Common myeloid progenitor, CD34-positive (primary cell): Measurements from ENCODE around the gene TPST1.

ENCODE experiments used
- CTCF ChIA-PET: fragments of 350-600 bp; sonication (Branson Sonifier 250); formaldehyde crosslinking; loops from one replicate; lab custom pipeline; 2021; ENCODE audit warnings: antibody characterized with exemption; lab: Charles Lee
- POLR2A ChIA-PET: fragments of 350-600 bp; sonication (Branson Sonifier 250); formaldehyde crosslinking; loops from one replicate; lab custom pipeline; 2021; ENCODE audit warnings: antibody characterized with exemption; lab: Charles Lee
- DNase-seq, 3 donors: peaks; one replicate each; pipeline versions ENCODE4 v3.0.0 to v3.0.0-alpha.2; 2013
- H3K27ac ChIP-seq, 2 experiments: 1 replicate in 1 of 2; 2 replicates in 1 of 2; pipeline ENCODE4 v1.7.0; 2013; ENCODE audit warnings: inconsistent platforms in 2 of 2, low read length in 2 of 2, mild to moderate bottlenecking in 2 of 2, low read depth in 1 of 2, moderate library complexity in 1 of 2; ENCODE audit not compliant: severe bottlenecking in 2 of 2, insufficient read depth in 1 of 2, poor library complexity in 1 of 2
- H3K27me3 ChIP-seq, 5 experiments: replicated peaks in 2 of 5; 1 replicate in 3 of 5; 2 replicates in 2 of 5; pipeline versions ENCODE4 v1.6.1 to v1.7.0; 2013; ENCODE audit warnings: low read length in 4 of 5, mild to moderate bottlenecking in 2 of 5, moderate library complexity in 2 of 5, inconsistent platforms in 1 of 5; ENCODE audit not compliant: insufficient read depth in 5 of 5, control insufficient read depth in 4 of 5
- H3K36me3 ChIP-seq, 4 experiments: 1 replicate in 2 of 4; 2 replicates in 2 of 4; pipeline versions ENCODE4 v1.6.1 to v1.7.0; 2013; ENCODE audit warnings: low read length in 3 of 4, control low read depth in 1 of 4, mild to moderate bottlenecking in 1 of 4; ENCODE audit not compliant: control insufficient read depth in 4 of 4, insufficient read depth in 4 of 4
- H3K4me1 ChIP-seq, 4 experiments: 1 replicate in 3 of 4; 2 replicates in 1 of 4; pipeline versions ENCODE4 v1.6.1 to v1.7.1; 2013; ENCODE audit warnings: low read length in 3 of 4, mild to moderate bottlenecking in 3 of 4, control low read depth in 1 of 4, inconsistent platforms in 1 of 4, moderate library complexity in 1 of 4; ENCODE audit not compliant: control insufficient read depth in 4 of 4, insufficient read depth in 4 of 4; ENCODE audit errors: control extremely low read depth in 1 of 4
- H3K4me3 ChIP-seq, 7 experiments: 1 replicate in 4 of 7; 2 replicates in 3 of 7; pipeline versions ENCODE4 v1.5.1 to v1.7.0; 2013; ENCODE audit warnings: mild to moderate bottlenecking in 7 of 7, low read length in 6 of 7, moderate library complexity in 6 of 7, inconsistent platforms in 2 of 7, low read depth in 2 of 7, control low read depth in 1 of 7; ENCODE audit not compliant: insufficient read depth in 4 of 7, control insufficient read depth in 1 of 7; ENCODE audit errors: extremely low read depth in 1 of 7
- H3K9me3 ChIP-seq, 5 experiments: 1 replicate in 4 of 5; 2 replicates in 1 of 5; pipeline versions ENCODE4 v1.6.1 to v1.7.1; 2013; ENCODE audit warnings: low read length in 4 of 5, mild to moderate bottlenecking in 2 of 5, inconsistent platforms in 1 of 5, low read depth in 1 of 5, moderate library complexity in 1 of 5; ENCODE audit not compliant: control insufficient read depth in 4 of 5, insufficient read depth in 2 of 5; ENCODE audit errors: control extremely low read depth in 1 of 5
- WGBS: methylation state at CpG from one replicate; pipeline ENCODE4 v1.1.5; 2013; ENCODE audit not compliant: insufficient coverage; 5-methylcytosine and 5-hydroxymethylcytosine counted together

TPST1 gene

DNA sequence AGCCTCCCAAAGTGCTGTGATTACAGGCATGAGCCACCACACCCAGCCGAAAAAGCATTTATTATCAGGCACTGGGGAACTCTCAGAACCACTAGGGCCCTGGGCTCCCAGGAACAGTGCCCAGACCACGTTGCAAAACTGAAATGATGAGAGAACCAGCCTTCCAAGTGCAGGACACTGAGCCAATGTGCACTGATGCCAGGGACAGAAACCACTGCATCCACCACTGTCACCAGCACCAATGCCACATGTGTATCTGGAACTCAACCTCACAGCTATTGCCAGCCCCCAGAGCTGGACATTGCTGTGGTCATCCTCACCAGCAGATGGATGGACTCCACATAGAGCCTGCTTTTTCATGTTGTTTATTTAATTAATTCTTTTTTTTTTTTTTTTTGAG, 28.2 kb upstream of the TPST1 start:
- H3K36me3 ChIP-seq = no peaks in the 10 kb centered on the region
- H3K4me3 ChIP-seq = no peak overlapping the region
- H3K27me3 ChIP-seq = no peaks in the 10 kb centered on the region
- H3K27ac ChIP-seq = no peak overlapping the region
- no peaks in the 10 kb centered on the region for H3K4me1 ChIP-seq
- CTCF ChIA-PET = no interaction called here
- POLR2A ChIA-PET = no interaction called here
- DNase-seq = no peak
- 76% methylated on average over 2 of the region's 2 CpGs for WGBS
- H3K9me3 ChIP-seq = peaks cover 0 to 2% (median 0%) of the 10 kb centered on the region in 5 experiments

DNA sequence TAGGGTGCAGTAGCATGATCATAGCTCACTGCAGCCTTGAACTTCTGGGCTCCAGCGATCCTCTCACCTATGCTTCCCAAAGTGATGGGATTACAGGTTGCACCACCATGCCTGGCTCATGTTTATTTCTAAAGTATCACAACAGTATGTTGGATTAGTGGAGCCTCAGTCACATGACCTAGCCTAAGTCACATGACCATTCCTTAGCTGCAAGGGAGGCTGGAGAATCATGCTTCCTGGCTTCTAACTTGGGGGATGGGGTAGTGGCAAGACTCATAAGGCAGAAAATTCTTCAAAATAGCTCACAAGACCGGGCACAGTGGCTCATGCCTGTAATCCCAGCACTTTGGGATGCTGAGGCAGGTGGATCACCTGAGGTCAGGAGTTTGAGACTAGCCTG, 26.9 kb upstream of the TPST1 start:
- 100% methylated on average over 1 of the region's 2 CpGs for WGBS
- no peak overlapping the region for H3K4me3 ChIP-seq
- ChIA-PET POLR2A (interaction anchor here (0.6 to 0.7 kb wide), 2 partner anchors 13 to 141 kb away, joined by 3 read pairs; no protein-coding TSS in a partner anchor), CTCF (no interaction called here)
- peak in 1 of 3 donors; percentile 9 for DNase-seq
- H3K27ac ChIP-seq = no peak overlapping the region
- no peaks in the 10 kb centered on the region for H3K36me3 ChIP-seq
- H3K4me1 ChIP-seq = no peaks in the 10 kb centered on the region
- no peaks in the 10 kb centered on the region for H3K27me3 ChIP-seq
- peaks cover 0 to 2% (median 0%) of the 10 kb centered on the region in 5 experiments for H3K9me3 ChIP-seq

DNA sequence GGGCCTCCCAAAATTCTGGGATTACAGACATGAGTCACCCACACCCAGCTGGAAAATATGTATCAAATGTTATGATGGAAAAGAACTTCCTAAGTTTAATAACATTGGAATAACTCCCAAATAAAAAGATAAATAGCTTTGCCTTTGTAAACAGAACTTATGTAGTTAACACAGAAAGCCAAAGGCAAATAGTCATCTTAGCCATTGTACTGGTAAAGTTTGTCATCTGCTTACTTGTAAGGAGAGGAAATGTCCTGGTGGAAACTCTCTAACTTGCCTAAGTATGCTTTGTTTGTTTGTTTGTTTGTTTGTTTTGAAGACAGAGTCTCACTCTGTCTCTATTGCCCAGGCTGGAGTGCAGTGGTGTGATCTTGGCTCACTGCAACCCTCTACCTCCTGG, 23.8 kb upstream of the TPST1 start:
- DNase-seq = no peak
- CTCF ChIA-PET = interaction anchor here (0.6 kb wide), 1 partner anchor 11 kb away, joined by 3 read pairs; no protein-coding TSS in a partner anchor
- Histone ChIP-seq H3K27ac (no peak overlapping the region), H3K36me3 (no peaks in the 10 kb centered on the region), H3K27me3 (no peaks in the 10 kb centered on the region), H3K4me3 (no peak overlapping the region), H3K9me3 (peaks cover 0 to 5% (median 0%) of the 10 kb centered on the region in 5 experiments), H3K4me1 (no peaks in the 10 kb centered on the region)
- POLR2A ChIA-PET = no interaction called here

DNA sequence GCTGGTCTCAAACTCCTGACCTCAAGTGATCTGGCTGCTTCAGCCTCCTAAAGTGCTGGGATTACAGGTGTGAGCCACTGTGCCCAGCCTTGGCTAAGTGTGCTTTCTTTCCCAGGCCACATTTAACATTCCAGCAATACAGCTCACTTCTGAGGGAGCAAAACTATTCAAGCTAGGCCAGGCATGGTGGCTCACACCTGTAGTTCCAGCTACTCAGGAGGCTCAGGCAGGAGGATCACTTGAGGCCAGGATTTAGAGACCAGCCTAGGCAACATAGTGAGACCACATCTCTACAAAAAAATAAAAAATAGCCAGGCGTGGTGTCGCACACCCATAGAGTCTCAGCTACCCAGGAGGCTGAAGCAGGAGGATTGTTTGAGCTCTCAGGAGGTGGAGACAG, 23.3 kb upstream of the TPST1 start:
- Histone ChIP-seq H3K4me1 (no peaks in the 10 kb centered on the region), H3K27ac (no peak overlapping the region), H3K27me3 (no peaks in the 10 kb centered on the region), H3K4me3 (no peak overlapping the region), H3K36me3 (no peaks in the 10 kb centered on the region), H3K9me3 (peaks cover 0 to 5% (median 0%) of the 10 kb centered on the region in 5 experiments)
- DNase-seq = no peak
- POLR2A ChIA-PET = no interaction called here
- WGBS = 100% methylated on average over 2 of the region's 2 CpGs
- CTCF ChIA-PET = interaction anchor here (0.6 kb wide), 1 partner anchor 12 kb away, joined by 3 read pairs; no protein-coding TSS in a partner anchor

- ChIA-PET CTCF (no interaction called here), POLR2A (no interaction called here)
- peaks cover 0 to 5% (median 0%) of the 10 kb centered on the region in 5 experiments for H3K9me3 ChIP-seq
- no peak for DNase-seq
- H3K27me3 ChIP-seq = no peaks in the 10 kb centered on the region
- H3K36me3 ChIP-seq = no peaks in the 10 kb centered on the region
- WGBS = 97% methylated on average over 5 of the region's 6 CpGs
- no peaks in the 10 kb centered on the region for H3K4me1 ChIP-seq
- no peak overlapping the region for H3K27ac ChIP-seq
- H3K4me3 ChIP-seq = no peak overlapping the region
Measured at GRCh38 chr7:66182920-66183319, 22.2 kb upstream of the TPST1 start.

DNA sequence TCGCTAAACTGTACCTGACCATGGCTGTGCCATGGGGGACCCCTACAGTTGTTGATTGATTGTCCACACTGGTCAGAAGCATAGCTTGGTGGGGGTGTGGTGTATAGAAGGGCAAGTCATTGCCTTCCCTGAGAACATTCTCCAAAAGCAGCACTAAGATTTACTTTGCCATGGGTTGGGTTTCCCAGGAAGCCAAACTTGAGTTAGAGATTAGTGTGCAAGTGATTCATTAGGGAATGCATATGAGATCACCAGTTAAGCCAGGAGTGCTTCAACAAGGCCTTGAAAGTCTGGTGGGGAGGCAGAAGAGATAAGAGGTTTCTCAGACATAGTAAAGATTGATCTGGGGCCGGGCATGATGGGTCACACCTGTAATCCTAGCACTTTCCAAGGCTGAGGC, 21.4 kb upstream of the TPST1 start:
- POLR2A ChIA-PET = no interaction called here
- Histone ChIP-seq H3K27me3 (no peaks in the 10 kb centered on the region), H3K36me3 (no peaks in the 10 kb centered on the region), H3K9me3 (peaks cover 0 to 5% (median 0%) of the 10 kb centered on the region in 5 experiments), H3K27ac (no peak overlapping the region), H3K4me3 (no peak overlapping the region), H3K4me1 (no peaks in the 10 kb centered on the region)
- 100% methylated on average over 2 of the region's 2 CpGs for WGBS
- no peak for DNase-seq
- CTCF ChIA-PET = no interaction called here

GRCh38 chr7:66185680-66186187, 19.4 kb upstream of the TPST1 start:
- CTCF ChIA-PET = no interaction called here
- no peaks in the 10 kb centered on the region for H3K4me1 ChIP-seq
- peak in 1 of 3 donors; percentile 8 for DNase-seq
- 94% methylated on average over 5 of the region's 8 CpGs for WGBS
- POLR2A ChIA-PET = no interaction called here
- no peak overlapping the region for H3K4me3 ChIP-seq
- peaks cover 0 to 5% (median 0%) of the 10 kb centered on the region in 5 experiments for H3K9me3 ChIP-seq
- no peaks in the 10 kb centered on the region for H3K36me3 ChIP-seq
- no peaks in the 10 kb centered on the region for H3K27me3 ChIP-seq
- no peak overlapping the region for H3K27ac ChIP-seq
